ENCODE data around the gene APMAP. TPM values are rescaled to one million over a fixed set of nuclear protein-coding genes. Genes with fewer than 3 reads are reported as not detected.

APMAP gene
- total and polyA plus RNA-seq, 9 of the 15 experiments (the other 6 are each of a cell fraction or from before 2014, with no cell fraction given): 6.7 to 18.2 (median 14.4) TPM

DNA sequence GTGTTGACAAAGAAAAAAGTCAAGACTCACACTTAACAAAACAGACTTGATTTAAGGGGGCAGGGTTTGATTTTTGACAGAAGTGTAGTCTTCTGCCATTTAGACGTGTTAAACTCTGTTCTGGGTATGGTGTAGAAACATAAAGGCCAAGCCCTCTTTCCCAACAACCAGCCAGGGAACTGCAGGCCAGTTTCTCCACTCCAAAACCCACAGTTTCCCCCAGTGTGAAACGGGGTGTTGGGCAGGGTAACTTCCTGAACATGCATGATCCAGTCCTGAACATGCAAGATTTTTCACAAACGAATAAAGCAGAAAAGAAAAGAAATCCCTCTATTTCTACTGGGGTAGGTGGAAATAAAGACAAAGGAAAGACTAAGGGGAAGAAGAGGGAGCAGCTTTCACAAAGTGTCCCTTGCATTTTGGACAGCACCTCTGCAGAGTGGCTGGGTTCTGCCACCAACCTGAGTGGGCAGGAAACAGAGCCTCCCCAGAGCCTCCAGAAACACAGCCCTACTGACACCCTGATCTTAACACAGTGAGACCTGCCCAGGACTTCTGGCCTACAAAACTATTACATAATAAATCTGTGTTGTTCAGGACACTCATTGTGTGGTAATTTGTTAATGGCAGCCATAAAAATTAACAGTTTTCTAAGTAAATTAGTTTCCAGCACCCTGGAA is 7.5 kb downstream of the APMAP start:
- FAIRE-seq (no peak), DNase-seq (ENCODE audit: extremely low read depth in 1 of 4, low spot score in 3 of 4) (no peak)

DNA sequence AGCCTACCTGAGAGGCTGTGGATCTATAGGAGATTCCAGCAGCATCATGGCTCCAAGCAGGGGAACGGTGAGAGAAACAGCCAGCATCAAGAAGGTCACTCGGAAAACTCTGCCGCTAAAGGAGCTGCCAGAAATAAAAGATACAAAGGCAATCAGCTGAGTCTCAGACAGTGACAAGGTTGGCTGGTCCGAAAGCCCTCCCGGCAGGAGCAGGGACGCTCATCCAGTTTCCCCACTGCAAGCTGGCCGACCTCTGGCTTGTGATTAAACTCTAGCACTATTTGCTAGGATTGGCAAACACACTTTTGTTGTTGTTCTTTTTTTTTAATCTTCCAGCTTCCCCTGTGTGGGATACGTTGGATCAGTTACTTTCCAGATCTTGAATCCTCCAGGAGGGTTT is 8.7 kb downstream of the APMAP start:
- no peak overlapping the region for H3K27ac ChIP-seq (ENCODE audit: extremely low read depth, low read depth, low read length)
- no peak overlapping the region for H3K4me2 ChIP-seq (ENCODE audit: insufficient read depth, low read length)
- intact Hi-C loops (cut with micrococcal nuclease) (no loop called here), in situ Hi-C loops (cut with MboI) (no loop called here)
- no peak for DNase-seq (ENCODE audit: extremely low read depth in 1 of 4, low spot score in 3 of 4)
- POLR2A ChIA-PET: interaction anchor here (0.7 kb wide), 1 partner anchor 285 kb away, joined by 3 read pairs; no protein-coding TSS in a partner anchor
- FAIRE-seq: no peak
- H4K20me1 ChIP-seq (replicated peaks; ENCODE audit: control insufficient read depth, insufficient read depth, low read length): no peaks in the 10 kb centered on the region
- H3K79me2 ChIP-seq (ENCODE audit: control insufficient read depth, insufficient read depth, low read length): peaks cover 10% of the 10 kb centered on the region
- CTCF ChIA-PET (ENCODE audit: low intra/inter-chr PET ratio): no interaction called here
- H3K4me1 ChIP-seq (replicated peaks in 1 of 2; ENCODE audit: control insufficient read depth in 2 of 2, insufficient read depth in 2 of 2, low read length in 2 of 2): no peaks in the 10 kb centered on the region; a peak in 1 of 5 replicates
- H3K36me3 ChIP-seq (ENCODE audit: control insufficient read depth, insufficient read depth, low read length): peaks cover 25% of the 10 kb centered on the region; the same call in 2 of the 3 replicates
- no peaks in the 10 kb centered on the region for H3K9me3 ChIP-seq (replicated peaks; ENCODE audit: control insufficient read depth, insufficient read depth, low read depth, low read length)
- H3K4me3 ChIP-seq: no peak overlapping the region
- no peak overlapping the region for H2AFZ ChIP-seq (ENCODE audit: low read depth, low read length)
- no peaks in the 10 kb centered on the region for H3K9me1 ChIP-seq (ENCODE audit: control insufficient read depth, insufficient read depth, low read length)
- H3K27me3 ChIP-seq (ENCODE audit: control insufficient read depth in 2 of 2, insufficient read depth in 2 of 2, low read length in 2 of 2): no peaks in the 10 kb centered on the region
- H3K9ac ChIP-seq (ENCODE audit: insufficient read depth in 1 of 2, low read depth in 2 of 2, low read length in 2 of 2): no peak overlapping the region
- ATAC-seq: no peak
- BruUV-seq (replicated peaks): no TSS peak
- WGBS (ENCODE audit: insufficient coverage, low coverage, missing lambda C conversion rate): 93% methylated on average over 8 of the region's 8 CpGs
- TF ChIP-seq, protein P1, sequence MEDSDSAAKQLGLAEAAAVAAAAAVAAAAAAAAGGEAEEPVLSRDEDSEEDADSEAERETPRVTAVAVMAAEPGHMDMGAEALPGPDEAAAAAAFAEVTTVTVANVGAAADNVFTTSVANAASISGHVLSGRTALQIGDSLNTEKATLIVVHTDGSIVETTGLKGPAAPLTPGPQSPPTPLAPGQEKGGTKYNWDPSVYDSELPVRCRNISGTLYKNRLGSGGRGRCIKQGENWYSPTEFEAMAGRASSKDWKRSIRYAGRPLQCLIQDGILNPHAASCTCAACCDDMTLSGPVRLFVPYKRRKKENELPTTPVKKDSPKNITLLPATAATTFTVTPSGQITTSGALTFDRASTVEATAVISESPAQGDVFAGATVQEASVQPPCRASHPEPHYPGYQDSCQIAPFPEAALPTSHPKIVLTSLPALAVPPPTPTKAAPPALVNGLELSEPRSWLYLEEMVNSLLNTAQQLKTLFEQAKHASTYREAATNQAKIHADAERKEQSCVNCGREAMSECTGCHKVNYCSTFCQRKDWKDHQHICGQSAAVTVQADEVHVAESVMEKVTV (CRISPR knock-in tag; IDR thresholded peaks at IDR 0.05): no peak
- TF ChIP-seq ZNF41 (CRISPR knock-in tag; conservative IDR thresholded peaks at IDR 0.05) (no peak), SP2 (IDR thresholded peaks at IDR 0.05; ENCODE audit: extremely low read depth, low read depth, low read length, poor library complexity, severe bottlenecking) (no peak), POLR2H (tag; IDR thresholded peaks at IDR 0.05; ENCODE audit: low read depth) (no peak), ZC3H4 (CRISPR knock-in tag; IDR thresholded peaks at IDR 0.05; ENCODE audit: borderline replicate concordance) (no peak), HMGN3 (IDR thresholded peaks at IDR 0.05; ENCODE audit: borderline replicate concordance, extremely low read depth, insufficient read length, low read depth, low read length) (no peak)
- TF ChIP-seq, protein P2, sequence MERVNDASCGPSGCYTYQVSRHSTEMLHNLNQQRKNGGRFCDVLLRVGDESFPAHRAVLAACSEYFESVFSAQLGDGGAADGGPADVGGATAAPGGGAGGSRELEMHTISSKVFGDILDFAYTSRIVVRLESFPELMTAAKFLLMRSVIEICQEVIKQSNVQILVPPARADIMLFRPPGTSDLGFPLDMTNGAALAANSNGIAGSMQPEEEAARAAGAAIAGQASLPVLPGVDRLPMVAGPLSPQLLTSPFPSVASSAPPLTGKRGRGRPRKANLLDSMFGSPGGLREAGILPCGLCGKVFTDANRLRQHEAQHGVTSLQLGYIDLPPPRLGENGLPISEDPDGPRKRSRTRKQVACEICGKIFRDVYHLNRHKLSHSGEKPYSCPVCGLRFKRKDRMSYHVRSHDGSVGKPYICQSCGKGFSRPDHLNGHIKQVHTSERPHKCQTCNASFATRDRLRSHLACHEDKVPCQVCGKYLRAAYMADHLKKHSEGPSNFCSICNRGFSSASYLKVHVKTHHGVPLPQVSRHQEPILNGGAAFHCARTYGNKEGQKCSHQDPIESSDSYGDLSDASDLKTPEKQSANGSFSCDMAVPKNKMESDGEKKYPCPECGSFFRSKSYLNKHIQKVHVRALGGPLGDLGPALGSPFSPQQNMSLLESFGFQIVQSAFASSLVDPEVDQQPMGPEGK (CRISPR knock-in tag; IDR thresholded peaks at IDR 0.05; ENCODE audit: borderline replicate concordance): no peak

More for the DNA sequence above, 7.5 kb downstream of the APMAP start:
- H3K9me3 ChIP-seq (replicated peaks; ENCODE audit: control insufficient read depth, insufficient read depth, low read depth, low read length): no peaks in the 10 kb centered on the region
- no peaks in the 10 kb centered on the region for H3K27me3 ChIP-seq (ENCODE audit: control insufficient read depth in 2 of 2, insufficient read depth in 2 of 2, low read length in 2 of 2)
- in situ Hi-C loops (cut with MboI) (no loop called here), intact Hi-C loops (cut with micrococcal nuclease) (no loop called here)
- no peak for ATAC-seq
- H3K79me2 ChIP-seq (ENCODE audit: control insufficient read depth, insufficient read depth, low read length): peaks cover 10% of the 10 kb centered on the region
- H3K4me3 ChIP-seq: no peak overlapping the region
- no peak overlapping the region for H3K27ac ChIP-seq (ENCODE audit: extremely low read depth, low read depth, low read length)
- no peak overlapping the region for H2AFZ ChIP-seq (ENCODE audit: low read depth, low read length)
- no peaks in the 10 kb centered on the region for H4K20me1 ChIP-seq (replicated peaks; ENCODE audit: control insufficient read depth, insufficient read depth, low read length)
- no peaks in the 10 kb centered on the region; a peak in 1 of 5 replicates for H3K4me1 ChIP-seq (replicated peaks in 1 of 2; ENCODE audit: control insufficient read depth in 2 of 2, insufficient read depth in 2 of 2, low read length in 2 of 2)
- no peak overlapping the region for H3K9ac ChIP-seq (ENCODE audit: insufficient read depth in 1 of 2, low read depth in 2 of 2, low read length in 2 of 2)
- WGBS (ENCODE audit: insufficient coverage, low coverage, missing lambda C conversion rate): 40% methylated on average over 2 of the region's 3 CpGs
- no peak overlapping the region for H3K4me2 ChIP-seq (ENCODE audit: insufficient read depth, low read length)
- no peak for TF ChIP-seq ZSCAN29 (IDR thresholded peaks at IDR 0.05)
- no peak for TF ChIP-seq THRAP3 (IDR thresholded peaks at IDR 0.05; ENCODE audit: borderline replicate concordance)
- TF ChIP-seq, protein P3, sequence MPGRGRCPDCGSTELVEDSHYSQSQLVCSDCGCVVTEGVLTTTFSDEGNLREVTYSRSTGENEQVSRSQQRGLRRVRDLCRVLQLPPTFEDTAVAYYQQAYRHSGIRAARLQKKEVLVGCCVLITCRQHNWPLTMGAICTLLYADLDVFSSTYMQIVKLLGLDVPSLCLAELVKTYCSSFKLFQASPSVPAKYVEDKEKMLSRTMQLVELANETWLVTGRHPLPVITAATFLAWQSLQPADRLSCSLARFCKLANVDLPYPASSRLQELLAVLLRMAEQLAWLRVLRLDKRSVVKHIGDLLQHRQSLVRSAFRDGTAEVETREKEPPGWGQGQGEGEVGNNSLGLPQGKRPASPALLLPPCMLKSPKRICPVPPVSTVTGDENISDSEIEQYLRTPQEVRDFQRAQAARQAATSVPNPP (IDR thresholded peaks at IDR 0.05; ENCODE audit: borderline replicate concordance, insufficient read depth, insufficient read length): no peak
- ChIA-PET POLR2A (no interaction called here), CTCF (ENCODE audit: low intra/inter-chr PET ratio) (no interaction called here)
- BruUV-seq (replicated peaks): no TSS peak
- H3K9me1 ChIP-seq (ENCODE audit: control insufficient read depth, insufficient read depth, low read length): no peaks in the 10 kb centered on the region
- peaks cover 30% of the 10 kb centered on the region; the same call in 2 of the 3 replicates for H3K36me3 ChIP-seq (ENCODE audit: control insufficient read depth, insufficient read depth, low read length)

Data from K562 (cell line).